Skeletal muscle satellite cell (primary cell): ENCODE results near the gene SDF2L1.

Source experiments
- H3K27me3 ChIP-seq: 2 replicates; pipeline ENCODE4 v1.7.0; 2013; ENCODE audit warnings: low read length; ENCODE audit not compliant: control insufficient read depth, insufficient read depth
- H3K36me3 ChIP-seq: 2 replicates; pipeline ENCODE4 v1.7.0; 2013; ENCODE audit warnings: mild to moderate bottlenecking, control low read depth, low read length; ENCODE audit not compliant: insufficient read depth
- H3K4me1 ChIP-seq: 2 replicates; pipeline ENCODE4 v1.7.0; 2013; ENCODE audit warnings: low read length; ENCODE audit not compliant: control insufficient read depth, insufficient read depth
- H3K4me2 ChIP-seq: 2 replicates; pipeline ENCODE4 v1.7.0; 2013; ENCODE audit warnings: mild to moderate bottlenecking, low read length
- H3K4me3 ChIP-seq: 2 replicates; pipeline ENCODE4 v1.7.0; 2013; ENCODE audit warnings: low read length
- H3K9ac ChIP-seq: 2 replicates; pipeline ENCODE4 v1.7.0; 2013; ENCODE audit warnings: mild to moderate bottlenecking, low read depth, low read length, moderate library complexity
- H3K9me3 ChIP-seq: replicated peaks from 2 replicates; pipeline ENCODE4 v1.7.0; 2013; ENCODE audit warnings: mild to moderate bottlenecking, control low read depth, low read length

Gene SDF2L1

DNA sequence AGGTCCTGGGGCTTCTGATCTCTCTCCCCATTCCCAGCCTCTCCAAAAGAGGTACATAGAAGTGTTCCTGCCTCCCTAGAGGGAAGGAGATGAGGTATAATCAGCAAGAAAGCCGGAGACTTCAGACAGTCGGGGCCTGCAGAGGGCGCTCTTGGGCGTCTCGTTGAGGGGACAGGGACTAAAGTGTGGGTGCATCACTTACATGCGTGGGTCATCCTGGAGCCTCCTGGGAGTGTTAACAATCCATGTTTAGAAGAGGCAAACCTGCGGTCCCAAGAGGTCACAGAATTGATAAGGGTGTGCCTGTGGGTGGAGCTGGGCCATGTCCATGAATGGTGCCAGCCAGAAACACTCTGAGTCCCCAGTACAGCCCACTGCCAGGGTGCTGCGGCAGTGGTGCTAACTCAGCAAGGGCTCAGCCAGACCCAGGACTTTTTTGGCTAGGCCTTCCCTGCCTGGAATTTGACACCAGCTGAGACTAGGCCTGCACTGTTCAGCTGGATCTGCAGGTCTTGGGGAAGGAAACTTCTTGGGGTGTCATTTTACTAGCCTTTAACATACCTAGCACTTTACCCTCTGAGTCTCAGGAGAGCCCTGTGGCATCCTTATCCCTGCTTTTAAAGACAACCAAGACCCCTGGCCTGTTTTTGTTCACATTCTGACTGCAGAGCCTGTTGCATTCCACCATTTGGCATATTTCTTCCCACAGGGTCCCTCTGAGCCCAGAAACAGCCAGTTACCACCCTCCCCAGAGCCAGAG, 17.8 kb upstream of the SDF2L1 start:
- Histone ChIP-seq H3K36me3 (peaks cover 18% of the 10 kb centered on the region), H3K4me1 (peaks cover 11% of the 10 kb centered on the region), H3K9ac (no peak overlapping the region), H3K9me3 (no peaks in the 10 kb centered on the region), H3K27me3 (no peaks in the 10 kb centered on the region), H3K4me3 (no peak overlapping the region), H3K4me2 (no peak overlapping the region)

GRCh38 chr22:21624880-21625791, 17.0 kb upstream of the SDF2L1 start:
- Histone ChIP-seq H3K4me2 (no peak overlapping the region), H3K4me1 (peaks cover 11% of the 10 kb centered on the region), H3K36me3 (peaks cover 18% of the 10 kb centered on the region), H3K4me3 (no peak overlapping the region), H3K9ac (no peak overlapping the region), H3K9me3 (no peaks in the 10 kb centered on the region), H3K27me3 (no peaks in the 10 kb centered on the region)

- H3K4me1 ChIP-seq, result peaks cover 11% of the 10 kb centered on the region
- no peaks in the 10 kb centered on the region for H3K27me3 ChIP-seq
- H3K4me2 ChIP-seq, result no peak overlapping the region
- no peaks in the 10 kb centered on the region for H3K9me3 ChIP-seq
- H3K4me3 ChIP-seq, result no peak overlapping the region
- no peak overlapping the region for H3K9ac ChIP-seq
- H3K36me3 ChIP-seq, result peaks cover 18% of the 10 kb centered on the region
Measured at GRCh38 chr22:21626073-21626734, 15.9 kb upstream of the SDF2L1 start.

DNA sequence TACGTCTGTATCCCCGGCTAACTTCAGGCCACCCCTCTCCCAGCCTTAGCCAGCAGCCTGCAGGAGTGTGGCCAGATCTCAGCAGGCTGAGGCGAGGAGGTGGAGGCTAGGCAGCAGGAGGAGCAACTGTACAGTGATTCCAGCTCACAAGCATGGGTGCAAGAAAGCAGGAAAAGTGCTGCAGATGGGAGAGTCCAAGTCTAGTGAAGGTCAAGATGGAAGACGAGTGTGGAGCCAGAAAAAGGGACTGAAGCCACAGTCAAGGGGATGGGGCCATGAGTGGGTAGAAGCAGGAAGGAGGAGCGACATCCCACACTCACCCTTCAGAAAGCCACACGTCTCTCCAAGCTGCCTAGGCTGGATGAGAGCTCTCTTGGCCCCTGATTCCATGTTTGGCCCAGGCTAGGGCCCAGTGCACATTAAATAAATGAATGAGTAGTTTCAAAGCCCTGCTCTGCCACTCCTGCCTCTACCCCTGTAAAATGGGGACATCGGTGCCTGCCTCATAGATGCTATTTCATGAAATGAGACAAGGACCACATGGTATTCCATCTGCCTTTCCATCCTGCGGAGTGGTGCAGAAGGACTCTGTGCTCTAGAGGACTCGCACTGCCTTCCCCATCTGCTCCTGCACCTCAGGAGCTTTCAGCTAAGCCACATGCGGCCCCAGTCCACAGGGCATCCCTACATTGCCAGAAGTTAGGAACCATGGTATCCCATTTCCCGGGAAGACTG, 15.2 kb upstream of the SDF2L1 start:
- no peaks in the 10 kb centered on the region for H3K27me3 ChIP-seq
- no peak overlapping the region for H3K4me2 ChIP-seq
- H3K9me3 ChIP-seq, result no peaks in the 10 kb centered on the region
- peaks cover 11% of the 10 kb centered on the region for H3K4me1 ChIP-seq
- no peak overlapping the region for H3K4me3 ChIP-seq
- no peak overlapping the region for H3K9ac ChIP-seq
- H3K36me3 ChIP-seq, result peaks cover 18% of the 10 kb centered on the region

DNA sequence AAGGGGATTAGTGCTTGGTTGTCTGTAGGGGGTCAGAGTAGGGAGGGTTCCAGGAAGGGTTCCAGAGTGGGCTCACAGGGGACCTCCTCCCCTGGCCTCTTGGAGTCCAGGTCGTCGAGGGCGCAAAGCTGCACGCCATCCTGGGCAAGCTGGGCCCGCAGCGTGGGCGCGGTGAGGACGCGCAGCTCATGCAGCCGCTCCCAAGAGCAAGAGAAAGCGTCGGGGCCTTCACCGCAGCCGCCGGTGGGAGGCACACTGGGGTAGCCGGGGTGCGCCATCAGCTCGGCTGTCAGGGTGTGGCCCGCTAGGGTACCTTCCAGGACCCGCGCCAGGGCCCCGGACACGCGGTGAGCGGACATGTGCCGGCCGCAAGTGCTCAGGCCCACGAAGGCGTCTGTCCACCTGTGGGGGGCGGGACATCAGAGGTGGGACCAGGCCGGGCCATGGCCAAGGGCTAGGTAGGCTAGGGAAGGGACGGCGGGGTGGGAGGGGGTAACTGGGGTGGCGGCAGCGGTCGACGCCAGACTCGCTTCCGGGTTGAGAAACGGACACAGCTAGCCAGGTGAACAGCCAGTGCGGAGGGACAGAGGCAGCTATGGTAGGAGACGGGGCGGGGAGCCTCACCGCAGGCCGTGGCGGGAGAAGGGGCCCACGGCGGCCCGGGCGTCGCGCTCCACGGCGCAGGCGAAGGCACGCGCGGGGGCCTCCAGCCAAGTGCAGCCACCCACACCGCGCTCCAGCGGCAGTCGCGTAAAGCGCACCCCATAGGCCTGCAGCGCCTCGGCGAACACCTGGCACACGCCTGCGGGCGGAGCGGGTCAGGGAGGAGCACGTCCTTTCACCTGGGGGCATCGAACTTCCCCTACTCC, 13.5 kb upstream of the SDF2L1 start:
- Histone ChIP-seq H3K36me3 (peaks cover 5% of the 10 kb centered on the region), H3K4me3 (peak overlapping the region; percentile 97), H3K9ac (peak overlapping the region; percentile 94), H3K4me2 (peak overlapping the region; percentile 95), H3K4me1 (peaks cover 6% of the 10 kb centered on the region), H3K9me3 (no peaks in the 10 kb centered on the region), H3K27me3 (no peaks in the 10 kb centered on the region)

DNA sequence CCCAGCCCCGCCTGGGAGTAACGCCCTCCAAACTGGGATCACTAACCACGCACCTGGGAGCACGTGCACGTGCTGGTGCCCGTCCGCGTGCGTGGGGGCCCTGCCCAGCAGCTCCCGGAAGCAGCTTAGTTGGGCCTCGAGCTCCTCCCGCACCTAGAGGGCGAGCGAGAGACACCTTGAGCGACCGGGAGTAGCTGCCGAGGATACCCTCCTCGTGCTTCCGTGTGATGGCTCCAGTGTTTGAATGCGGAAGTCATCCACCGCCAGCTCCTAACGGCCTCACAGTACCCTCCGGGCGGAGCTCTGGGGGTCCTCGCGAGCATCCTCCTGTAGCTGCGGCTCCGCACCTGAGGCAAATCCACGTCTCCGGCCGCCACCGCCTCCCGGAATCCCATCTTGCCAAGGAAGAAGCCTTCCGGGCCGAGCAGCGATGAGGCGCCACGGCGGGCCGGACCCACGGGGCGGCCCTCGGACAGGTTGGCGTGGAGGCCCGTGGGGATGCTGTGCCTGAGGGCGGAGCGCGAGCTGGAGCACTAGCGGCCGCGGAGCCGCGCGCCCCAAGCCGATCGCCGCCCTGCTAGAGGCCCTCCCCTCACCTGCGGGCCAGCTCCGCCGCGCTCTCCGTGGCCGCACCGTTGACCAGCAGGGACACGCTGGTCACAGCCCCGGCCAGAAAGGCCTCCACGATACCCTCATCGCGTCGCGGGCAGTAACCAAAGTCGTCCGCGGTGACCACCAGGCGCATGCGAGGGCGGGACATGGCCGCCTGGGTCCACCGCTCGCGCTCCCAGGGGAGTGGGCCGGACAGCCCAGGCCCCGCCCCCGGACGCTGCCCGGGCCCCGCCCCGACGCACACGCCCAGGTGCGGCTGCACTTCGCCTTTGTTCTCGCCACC, 12.6 kb upstream of the SDF2L1 start, which contains the start of gene YDJC:
YDJC (minus strand) TSS at position 768 of the 895 bp plus-strand sequence; CDS start at position 760, 8 bp downstream.
- Histone ChIP-seq H3K4me3 (peak within 1 kb of the TSS; percentile 97), H3K9me3 (no peaks in the 10 kb centered on the region), H3K9ac (peak within 1 kb of the TSS; percentile 94), H3K36me3 (peaks cover 4% of the 10 kb centered on the region), H3K27me3 (no peaks in the 10 kb centered on the region), H3K4me2 (peak within 1 kb of the TSS; percentile 95), H3K4me1 (peaks cover 5% of the 10 kb centered on the region)

GRCh38 chr22:21631025-21631424, 11.1 kb upstream of the SDF2L1 start:
- Histone ChIP-seq H3K36me3 (peaks cover 4% of the 10 kb centered on the region), H3K27me3 (no peaks in the 10 kb centered on the region), H3K4me2 (no peak overlapping the region), H3K9ac (no peak overlapping the region), H3K4me1 (peaks cover 5% of the 10 kb centered on the region), H3K4me3 (no peak overlapping the region), H3K9me3 (no peaks in the 10 kb centered on the region)

- Histone ChIP-seq H3K9ac (no peak within 1 kb of the TSS), H3K27me3 (no peaks in the 10 kb centered on the region), H3K4me1 (peaks cover 5% of the 10 kb centered on the region), H3K4me2 (no peak within 1 kb of the TSS), H3K36me3 (no peaks in the 10 kb centered on the region), H3K9me3 (no peaks in the 10 kb centered on the region), H3K4me3 (no peak within 1 kb of the TSS)
Measured at GRCh38 chr22:21632237-21632895, 9.7 kb upstream of the SDF2L1 start, which contains the start of gene CCDC116. TSS of gene CCDC116 (plus strand) at chr22:21632760. CDS start at chr22:21633182, 422 bp downstream.

GRCh38 chr22:21632931-21633330, 9.2 kb upstream of the SDF2L1 start:
- no peak overlapping the region for H3K9ac ChIP-seq
- no peaks in the 10 kb centered on the region for H3K36me3 ChIP-seq
- no peak overlapping the region for H3K4me2 ChIP-seq
- no peak overlapping the region for H3K4me3 ChIP-seq
- peaks cover 5% of the 10 kb centered on the region for H3K4me1 ChIP-seq
- no peaks in the 10 kb centered on the region for H3K27me3 ChIP-seq
- H3K9me3 ChIP-seq, result no peaks in the 10 kb centered on the region
